Progenitor cell of endocrine pancreas (in vitro differentiated cells): ENCODE results near the gene ZNF304. TPM values are rescaled to one million over a fixed set of nuclear protein-coding genes. Genes with fewer than 3 reads are reported as not detected.

Source experiments
- DNase-seq: peaks from one replicate; pipeline ENCODE4 v3.0.0; 2021; ENCODE audit warnings: low spot score; ENCODE audit not compliant: unreplicated experiment
- H3K27ac Mint-ChIP-seq: 2 replicates; pipeline ENCODE4 v1.8.0; 2021; ENCODE audit warnings: mild to moderate bottlenecking, moderate library complexity, mixed read lengths
- H3K27me3 Mint-ChIP-seq: 2 replicates; pipeline ENCODE4 v1.8.0; 2021; ENCODE audit warnings: mixed read lengths
- H3K36me3 Mint-ChIP-seq: 2 replicates; pipeline ENCODE4 v1.8.0; 2022; ENCODE audit warnings: mixed read lengths; ENCODE audit not compliant: insufficient read depth
- H3K4me1 Mint-ChIP-seq: 2 replicates; pipeline ENCODE4 v1.8.0; 2021; ENCODE audit warnings: low read depth, mixed read lengths
- H3K4me3 Mint-ChIP-seq: 2 replicates; pipeline ENCODE4 v1.8.0; 2021; ENCODE audit warnings: low read depth, mild to moderate bottlenecking, moderate library complexity, mixed read lengths
- H3K9me3 Mint-ChIP-seq: 2 replicates; pipeline ENCODE4 v1.8.0; 2021; ENCODE audit warnings: low read depth, mixed read lengths
- CTCF ChIP-seq: fragments of 200-600 bp; sonication (generic); IDR thresholded peaks from one replicate; pipeline ENCODE4 v1.5.0; 2021; ENCODE audit warnings: antibody characterized with exemption, mild to moderate bottlenecking; ENCODE audit not compliant: unreplicated experiment
- long read RNA-seq: library from polyadenylated mRNA; unstranded; transcript quantifications from one replicate; pipeline ENCODE4 v2.0.0, GENCODE V29; 2020
- total RNA-seq: library from RNA; stranded (reverse); gene quantifications from 2 replicates; pipeline ENCODE4 v1.2.1, GENCODE V29; 2021

Gene ZNF304
- total RNA-seq: 11.8 TPM in 2 replicates
- long read RNA-seq, full-length matches to known transcripts: 1 of 4 reads
- long read RNA-seq, partial matches to known transcripts: 0 of 4 reads
- long read RNA-seq, other reads (novel, unspliced or antisense): 3 of 4 reads

GRCh38 chr19:57350877-57351805, at the start of gene ZNF304:
TSS of gene ZNF304 (plus strand) at chr19:57351271. CDS start at chr19:57351665, 394 bp downstream.
- TF ChIP-seq CTCF: no peak

GRCh38 chr19:57302020-57302465, 49.0 kb upstream of the ZNF304 start:
- peaks cover 19% of the 10 kb centered on the region for H3K36me3 Mint-ChIP-seq
- H3K9me3 Mint-ChIP-seq: no peaks in the 10 kb centered on the region
- no peaks in the 10 kb centered on the region for H3K27me3 Mint-ChIP-seq
- DNase-seq: no peak
- no peak overlapping the region for H3K27ac Mint-ChIP-seq
- H3K4me3 Mint-ChIP-seq: no peak overlapping the region
- no peak for TF ChIP-seq CTCF
- no peaks in the 10 kb centered on the region for H3K4me1 Mint-ChIP-seq

More at GRCh38 chr19:57350877-57351805, at the start of gene ZNF304:
- peak within 1 kb of the TSS; percentile 94 for H3K27ac Mint-ChIP-seq
- peak; percentile 71 for DNase-seq
- H3K27me3 Mint-ChIP-seq: peaks cover 17% of the 10 kb centered on the region
- no peaks in the 10 kb centered on the region for H3K9me3 Mint-ChIP-seq
- H3K36me3 Mint-ChIP-seq: peaks cover 23% of the 10 kb centered on the region
- H3K4me3 Mint-ChIP-seq: peak within 1 kb of the TSS; percentile 97
- H3K4me1 Mint-ChIP-seq: peaks cover 26% of the 10 kb centered on the region

GRCh38 chr19:57302727-57303401, 48.2 kb upstream of the ZNF304 start:
- Mint-ChIP-seq H3K36me3 (peaks cover 14% of the 10 kb centered on the region), H3K4me1 (no peaks in the 10 kb centered on the region), H3K27ac (no peak overlapping the region), H3K4me3 (no peak overlapping the region), H3K9me3 (no peaks in the 10 kb centered on the region), H3K27me3 (no peaks in the 10 kb centered on the region)
- no peak for TF ChIP-seq CTCF
- DNase-seq: no peak

- peaks cover 7% of the 10 kb centered on the region for H3K36me3 Mint-ChIP-seq
- no peak for TF ChIP-seq CTCF
- no peaks in the 10 kb centered on the region for H3K4me1 Mint-ChIP-seq
- H3K4me3 Mint-ChIP-seq: no peak overlapping the region
- H3K27ac Mint-ChIP-seq: no peak overlapping the region
- H3K27me3 Mint-ChIP-seq: no peaks in the 10 kb centered on the region
- no peak for DNase-seq
- H3K9me3 Mint-ChIP-seq: no peaks in the 10 kb centered on the region
Measured at GRCh38 chr19:57305056-57305455, 46.0 kb upstream of the ZNF304 start.

- Mint-ChIP-seq H3K9me3 (no peaks in the 10 kb centered on the region), H3K36me3 (peaks cover 3% of the 10 kb centered on the region)
Measured at GRCh38 chr19:57308514-57308913, 42.6 kb upstream of the ZNF304 start.

More at GRCh38 chr19:57308514-57308913, 42.6 kb upstream of the ZNF304 start:
- H3K4me3 Mint-ChIP-seq: no peak overlapping the region
- H3K4me1 Mint-ChIP-seq: no peaks in the 10 kb centered on the region
- no peak overlapping the region for H3K27ac Mint-ChIP-seq
- no peak for DNase-seq
- H3K27me3 Mint-ChIP-seq: peaks cover 24% of the 10 kb centered on the region
- no peak for TF ChIP-seq CTCF
